GM18907 (cell line): ENCODE results near the gene ITIH1.
"Not testable (repeated sequence)": the region's sequence is repeated elsewhere in the genome, so short reads cannot be mapped to it uniquely, and the experiment has no call there.

Experiments used
- ATAC-seq: cut with Tn5 transposase; IDR thresholded peaks from one replicate; pipeline ENCODE4 v1.9.1; 2021; ENCODE audit warnings: mild to moderate bottlenecking, moderate library complexity; ENCODE audit not compliant: unreplicated experiment

The ITIH1 gene

DNA sequence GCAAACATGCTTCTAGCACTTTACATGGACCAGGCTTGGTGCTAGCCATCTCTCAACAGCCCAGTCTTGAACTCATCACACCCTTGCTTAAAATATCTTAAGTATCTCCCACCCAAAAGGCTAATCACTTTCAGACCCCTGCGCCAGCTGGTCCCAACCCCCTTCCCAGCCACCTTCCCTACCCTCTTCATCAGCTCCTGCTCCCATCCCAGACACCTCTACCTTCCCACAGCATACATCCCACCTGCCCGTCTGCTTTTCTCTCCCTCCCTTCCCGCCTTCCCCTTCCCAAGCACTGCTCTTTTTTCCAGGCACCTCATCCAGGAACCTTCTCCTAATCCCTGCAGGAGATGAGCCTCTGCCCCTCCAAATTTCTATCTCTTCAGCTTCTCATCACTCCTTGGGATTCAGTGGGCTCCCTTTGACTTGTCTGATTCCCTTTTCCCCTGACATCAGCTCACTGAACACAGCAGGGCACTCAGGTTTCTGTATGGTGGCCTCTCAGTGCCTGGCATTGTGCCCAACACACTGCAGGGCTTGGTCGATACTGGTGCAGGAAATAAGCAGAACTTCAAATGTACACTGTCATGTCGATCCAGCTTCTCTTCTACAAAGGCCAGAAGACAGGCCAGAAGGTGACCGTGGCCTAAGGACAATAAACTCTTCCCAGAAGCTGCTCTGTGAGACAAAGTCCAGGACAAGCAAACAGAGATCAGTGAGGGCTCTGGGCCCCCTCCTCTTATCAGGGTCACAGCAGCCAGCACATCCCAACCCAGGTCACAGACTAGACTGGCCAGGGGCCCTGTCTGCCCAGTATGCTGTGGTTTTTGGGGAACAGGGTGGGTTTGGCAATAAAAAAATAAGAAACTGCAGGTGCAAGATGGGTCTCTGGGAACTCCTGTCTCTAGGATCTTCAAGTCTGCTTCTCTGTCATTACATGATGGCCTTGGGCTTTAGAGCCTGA is 2.2 kb upstream of the ITIH1 start:
- no peak for ATAC-seq

DNA sequence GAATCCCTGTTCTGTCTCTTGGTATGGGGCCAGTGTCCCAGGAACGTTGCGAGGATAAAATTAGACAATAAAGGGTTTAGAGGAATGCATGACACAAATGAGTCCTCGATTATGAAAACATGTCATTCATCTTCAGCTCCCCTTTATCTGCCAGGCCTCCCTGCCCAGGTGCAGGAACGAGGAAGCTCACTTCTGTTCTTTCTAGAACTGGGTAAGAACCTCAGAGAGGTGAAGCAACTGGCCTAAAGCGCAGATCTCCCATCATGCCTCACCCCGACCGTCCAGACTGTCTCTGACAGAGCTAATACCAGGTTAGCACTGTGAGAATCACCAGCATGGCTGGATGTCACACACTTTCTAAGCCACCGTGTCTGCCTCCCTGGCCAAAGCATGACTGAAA is 1.5 kb upstream of the ITIH1 start:
- no peak for ATAC-seq

DNA sequence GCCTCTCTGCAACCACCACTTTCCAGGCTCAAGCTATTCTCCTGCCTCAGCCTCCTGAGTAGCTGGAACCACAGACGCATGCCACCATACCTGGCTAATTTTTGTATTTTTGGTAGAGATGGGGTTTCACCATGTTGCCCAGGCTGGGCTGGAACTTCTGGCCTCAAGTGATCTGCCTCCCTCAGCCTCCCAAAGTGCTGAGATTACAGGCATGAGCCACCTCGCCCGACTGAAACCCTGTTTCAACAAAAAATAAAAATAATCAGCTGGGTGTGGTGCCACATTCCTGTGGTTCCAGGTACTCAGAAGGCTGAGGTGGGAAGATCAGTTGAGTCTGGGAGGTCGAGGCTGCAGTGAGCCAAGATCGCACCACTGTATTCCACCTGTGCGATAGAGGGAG is 913 bp upstream of the ITIH1 start:
- ATAC-seq, result not testable (repeated sequence)

DNA sequence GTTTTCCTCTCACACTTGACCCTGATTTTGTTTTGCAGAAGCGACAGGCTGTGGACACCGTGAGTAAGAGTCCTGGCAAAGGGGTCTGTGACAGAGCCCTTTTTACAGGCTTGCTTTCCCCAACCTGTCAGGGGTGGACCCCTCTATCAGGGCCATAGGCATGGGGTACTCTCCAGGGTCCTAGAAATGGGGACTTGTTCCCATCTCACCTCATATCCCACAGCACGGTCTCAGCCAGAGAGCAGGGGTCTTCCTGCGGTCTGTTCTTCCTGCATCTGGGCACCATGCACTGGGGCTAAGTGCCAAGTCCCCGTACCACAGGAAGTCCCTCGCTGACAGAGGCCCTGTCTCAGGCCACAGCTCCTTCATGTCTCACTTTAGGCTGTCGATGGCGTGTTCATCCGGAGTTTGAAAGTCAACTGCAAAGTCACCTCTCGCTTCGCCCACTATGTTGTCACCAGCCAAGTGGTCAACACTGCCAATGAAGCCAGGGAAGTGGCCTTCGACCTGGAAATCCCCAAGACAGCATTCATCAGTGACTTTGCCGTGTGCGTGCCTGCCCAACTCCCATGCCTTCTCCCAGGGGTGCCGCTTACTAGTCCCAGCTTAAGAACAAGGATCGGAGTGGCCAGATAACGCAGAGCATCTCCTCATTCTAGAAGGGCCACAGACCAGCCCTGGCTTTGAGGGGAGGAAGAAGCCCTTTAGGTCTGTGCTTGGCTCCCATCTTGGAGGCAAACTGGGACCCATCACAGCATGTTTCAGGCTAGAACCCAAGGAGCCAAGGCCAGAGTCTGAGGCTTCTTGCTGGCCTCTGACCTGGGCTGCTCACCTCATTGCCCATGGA is 783 bp downstream of the ITIH1 start:
- ATAC-seq, result no peak

DNA sequence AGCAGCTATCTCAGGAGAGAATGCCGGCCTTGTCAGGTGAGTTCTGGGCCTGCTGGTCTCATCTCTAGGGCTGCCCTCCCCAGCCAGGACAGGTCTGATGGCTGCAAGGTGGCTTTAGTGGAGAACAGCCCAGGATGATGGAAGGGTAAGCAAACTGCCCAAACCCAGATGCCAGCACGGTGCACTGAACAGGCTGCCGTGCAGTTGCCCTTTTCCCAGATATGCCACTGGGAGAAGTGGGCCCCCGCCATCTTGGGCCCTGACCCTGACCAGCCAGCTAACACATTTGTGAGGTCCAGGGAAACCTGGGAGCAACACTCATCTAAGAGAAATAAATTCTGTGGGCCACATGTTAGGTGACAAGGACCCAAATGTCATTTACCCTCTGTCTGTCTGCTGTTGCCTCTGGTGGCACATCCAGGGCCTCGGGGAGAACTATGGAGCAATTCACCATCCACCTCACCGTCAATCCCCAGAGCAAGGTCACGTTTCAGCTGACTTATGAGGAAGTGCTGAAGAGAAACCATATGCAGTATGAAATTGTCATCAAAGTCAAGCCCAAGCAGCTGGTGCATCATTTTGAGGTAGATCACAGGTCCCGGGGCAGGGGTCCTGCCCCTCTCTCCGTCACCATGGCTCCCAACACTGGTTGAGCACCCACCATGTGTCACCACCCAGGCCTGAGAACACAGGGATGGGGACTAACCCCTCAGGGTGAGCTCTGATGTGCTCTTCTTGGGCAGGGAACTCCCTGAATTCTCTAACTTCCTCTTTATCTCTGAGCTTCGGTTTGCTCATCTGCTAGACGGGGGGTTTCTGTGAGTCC is 1.8 kb downstream of the ITIH1 start:
- peak; percentile 64 for ATAC-seq

DNA sequence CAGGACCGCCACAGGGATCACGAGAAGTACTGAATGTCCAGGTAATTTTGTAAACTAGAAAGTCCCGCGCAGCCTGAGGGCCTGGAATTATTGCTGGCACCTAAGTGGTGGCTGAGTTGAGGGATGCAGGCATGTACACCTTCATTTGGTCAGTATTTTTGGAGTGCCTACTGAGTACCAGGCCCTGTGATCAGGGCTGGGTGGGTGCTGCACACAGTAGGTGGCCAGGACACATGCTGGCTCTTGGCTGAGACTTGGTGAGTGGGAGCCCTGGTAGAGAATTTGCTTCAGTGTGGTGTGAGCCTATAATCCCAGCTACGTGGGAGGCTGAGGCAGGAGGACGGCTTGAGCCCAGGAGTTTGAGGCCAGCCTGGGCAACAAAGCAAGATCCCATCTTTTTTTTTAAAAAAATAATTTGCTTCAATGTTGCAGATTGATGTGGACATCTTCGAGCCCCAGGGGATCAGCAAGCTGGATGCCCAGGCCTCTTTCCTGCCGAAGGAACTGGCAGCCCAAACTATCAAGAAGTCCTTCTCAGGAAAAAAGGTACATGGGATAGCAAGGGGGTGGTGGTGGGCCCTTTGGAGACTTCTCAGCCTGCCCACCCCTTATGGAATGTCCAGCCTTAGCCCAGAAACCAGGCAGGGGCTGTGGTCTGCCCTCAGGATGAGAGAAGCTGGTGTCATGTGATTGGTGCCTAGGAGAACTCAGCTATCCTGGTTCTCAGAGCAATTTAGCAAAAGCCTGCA is 2.6 kb downstream of the ITIH1 start:
- no peak for ATAC-seq

DNA sequence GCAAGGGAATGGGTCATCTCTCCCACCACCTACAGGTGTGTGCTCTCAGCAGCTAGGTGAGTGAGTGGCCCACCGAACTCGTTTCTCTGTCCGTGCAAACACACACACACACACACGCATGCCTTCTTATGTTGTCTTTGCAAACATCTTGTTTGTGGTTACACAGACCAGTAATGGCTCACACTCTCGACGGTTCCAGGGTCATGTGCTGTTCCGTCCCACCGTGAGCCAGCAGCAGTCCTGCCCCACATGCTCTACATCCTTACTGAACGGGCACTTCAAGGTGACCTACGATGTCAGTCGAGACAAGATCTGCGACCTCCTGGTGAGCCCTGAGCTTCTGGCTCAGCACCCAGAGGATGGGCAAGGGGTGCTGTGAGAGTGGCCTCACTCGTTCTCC is 4.3 kb downstream of the ITIH1 start:
- ATAC-seq, result no peak

DNA sequence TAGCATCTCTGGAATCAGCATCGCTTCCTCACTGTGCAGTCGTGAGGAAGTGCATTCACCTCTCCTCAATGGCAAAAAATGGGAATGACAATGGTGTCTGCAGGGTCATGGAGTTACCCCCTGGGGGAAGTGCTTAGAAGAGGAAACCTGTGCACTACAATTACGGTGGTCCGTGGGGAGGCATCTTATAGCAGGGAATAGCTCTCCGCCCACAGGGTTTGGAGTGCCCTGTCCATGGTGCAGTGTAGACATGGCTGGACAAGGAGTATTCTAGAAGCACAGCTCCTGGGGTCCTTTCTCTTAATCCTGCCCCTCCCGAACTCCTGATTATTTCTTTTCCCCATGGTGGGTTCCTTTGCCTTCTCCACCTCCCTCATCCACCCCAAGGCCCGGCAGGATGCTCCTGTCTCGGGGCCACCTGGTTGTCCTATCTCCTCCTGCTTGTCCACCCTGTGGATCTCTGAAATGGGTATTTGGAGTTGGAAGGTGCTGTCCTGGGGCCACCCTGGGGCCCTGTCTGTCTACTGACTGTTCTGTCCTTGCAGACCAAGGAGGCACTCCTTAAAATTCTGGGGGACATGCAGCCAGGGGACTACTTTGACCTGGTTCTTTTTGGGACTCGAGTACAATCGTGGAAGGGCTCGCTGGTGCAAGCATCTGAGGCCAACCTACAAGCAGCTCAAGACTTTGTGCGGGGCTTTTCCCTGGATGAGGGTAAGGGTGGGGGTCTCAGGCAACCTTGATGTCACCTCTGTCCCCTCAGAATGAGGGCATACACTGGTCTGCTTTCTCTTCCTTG is 5.2 kb downstream of the ITIH1 start:
- ATAC-seq, result no peak

DNA sequence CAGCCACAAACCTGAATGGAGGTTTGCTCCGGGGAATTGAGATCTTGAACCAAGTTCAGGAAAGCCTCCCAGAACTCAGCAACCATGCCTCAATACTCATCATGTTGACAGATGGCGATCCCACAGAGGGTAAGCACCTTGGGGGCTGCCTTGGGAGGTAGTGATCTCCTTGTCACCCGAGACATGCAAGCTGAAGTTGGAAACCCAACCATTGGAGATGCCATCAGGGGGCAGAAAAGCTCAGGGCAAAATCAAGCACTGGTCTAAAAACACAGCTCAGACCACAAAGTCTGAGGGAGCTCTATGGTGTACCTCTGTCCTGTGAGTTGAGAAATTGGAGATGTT is 5.8 kb downstream of the ITIH1 start:
- ATAC-seq, result no peak

DNA sequence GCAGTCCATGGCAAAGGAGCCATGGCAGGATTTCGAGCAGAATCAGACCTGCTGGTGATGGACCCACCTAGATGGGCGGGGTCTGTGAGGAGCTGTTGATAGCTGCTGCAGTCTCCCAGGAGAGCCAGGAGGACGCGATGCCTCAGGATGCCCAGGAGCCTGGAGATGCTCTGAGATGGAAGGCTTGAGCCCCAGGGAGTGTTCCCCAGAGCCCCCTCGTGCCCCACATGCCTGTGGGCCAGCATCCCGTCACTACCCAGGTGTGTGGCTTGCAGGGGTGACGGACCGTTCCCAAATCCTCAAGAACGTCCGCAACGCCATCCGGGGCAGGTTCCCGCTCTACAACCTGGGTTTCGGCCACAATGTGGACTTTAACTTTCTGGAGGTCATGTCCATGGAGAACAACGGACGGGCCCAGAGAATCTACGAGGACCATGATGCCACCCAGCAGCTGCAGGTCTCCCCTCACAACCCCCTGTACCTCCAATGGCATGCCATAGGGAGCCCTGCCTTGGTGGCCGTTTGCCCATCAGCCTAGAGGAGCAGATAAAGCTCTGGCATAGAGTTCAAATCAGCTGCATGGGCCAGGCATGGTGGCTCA is 6.7 kb downstream of the ITIH1 start:
- no peak for ATAC-seq

DNA sequence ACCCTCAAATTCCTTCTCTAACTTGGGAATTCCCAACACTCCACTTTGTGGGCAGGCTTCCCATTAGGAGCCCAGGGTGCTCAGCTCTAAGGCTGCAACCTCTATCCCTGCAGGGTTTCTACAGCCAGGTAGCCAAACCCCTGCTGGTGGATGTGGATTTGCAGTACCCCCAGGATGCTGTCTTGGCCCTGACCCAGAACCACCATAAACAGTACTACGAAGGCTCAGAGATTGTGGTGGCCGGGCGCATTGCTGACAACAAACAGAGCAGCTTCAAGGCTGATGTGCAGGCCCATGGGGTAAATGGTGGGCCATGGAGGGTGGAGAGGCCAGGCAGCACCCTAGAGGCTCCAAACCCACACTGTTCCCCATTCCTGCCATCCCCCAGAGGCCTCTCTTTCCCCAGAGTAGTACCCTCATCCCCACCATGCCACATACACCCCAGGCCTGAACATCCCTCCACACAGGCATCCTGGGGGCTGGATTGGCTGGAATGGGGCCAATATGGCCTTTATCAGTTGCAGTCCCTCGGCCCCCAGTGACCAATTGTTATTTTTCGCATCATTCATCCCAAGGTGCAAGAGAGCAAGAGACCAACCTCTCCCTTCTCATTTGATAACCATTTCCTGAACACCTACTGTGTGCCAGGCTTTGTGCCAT is 7.7 kb downstream of the ITIH1 start:
- ATAC-seq, result no peak

DNA sequence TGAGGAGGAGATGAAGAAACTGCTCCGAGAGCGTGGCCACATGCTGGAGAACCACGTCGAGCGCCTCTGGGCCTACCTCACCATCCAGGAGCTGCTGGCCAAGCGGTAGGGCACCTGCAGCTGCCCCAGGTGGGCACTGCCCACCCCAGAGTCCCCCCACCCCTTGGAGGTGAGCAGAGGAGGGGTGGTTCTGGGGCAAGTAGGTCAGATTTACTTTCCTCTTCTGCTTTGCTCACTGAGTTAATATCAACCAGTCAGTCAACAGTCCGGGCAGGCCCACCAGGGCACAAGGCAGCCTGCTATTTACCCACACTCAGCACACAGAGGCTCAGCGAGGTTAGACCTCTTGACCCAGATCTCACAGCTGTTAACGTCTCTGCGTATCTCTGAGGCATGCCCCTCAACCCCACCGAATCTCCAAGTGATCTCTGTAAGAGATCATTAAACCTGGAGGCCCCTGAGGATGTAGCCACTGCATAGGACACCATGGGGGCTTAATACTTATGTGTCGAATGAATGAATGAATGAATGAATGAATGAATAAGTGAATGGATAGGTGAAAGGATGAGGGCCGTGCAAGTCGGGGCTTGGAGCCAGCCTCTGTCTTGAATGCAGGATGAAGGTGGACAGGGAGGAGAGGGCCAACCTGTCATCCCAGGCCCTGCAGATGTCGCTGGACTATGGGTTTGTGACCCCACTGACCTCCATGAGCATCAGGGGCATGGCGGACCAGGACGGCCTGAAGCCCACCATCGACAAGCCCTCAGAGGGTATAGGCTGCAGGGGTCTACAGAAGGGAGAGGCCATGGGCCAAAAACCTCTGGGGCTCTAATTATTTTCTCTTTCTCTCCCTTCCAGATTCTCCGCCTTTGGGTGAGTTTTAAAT is 9.2 kb downstream of the ITIH1 start:
- ATAC-seq, result no peak

DNA sequence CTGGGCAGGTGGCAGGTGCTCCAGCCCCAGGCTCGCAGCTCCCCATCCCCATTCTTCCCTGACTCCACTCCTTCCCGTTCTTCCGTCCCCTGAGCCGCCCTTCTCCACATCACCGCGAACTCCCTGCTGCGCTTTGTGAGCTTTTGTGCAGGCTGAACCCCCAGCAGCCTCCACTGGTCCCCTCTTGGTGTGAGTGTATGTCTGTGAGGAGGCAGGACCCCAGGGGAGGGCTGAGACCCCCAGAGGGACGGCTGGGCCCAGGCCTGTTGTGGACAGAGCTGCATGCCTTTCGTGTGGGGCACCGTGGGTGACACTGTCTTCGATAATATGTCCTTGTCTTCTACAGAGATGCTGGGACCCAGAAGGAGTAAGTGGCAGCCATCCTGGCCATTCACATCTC is 9.8 kb downstream of the ITIH1 start:
- ATAC-seq, result no peak

DNA sequence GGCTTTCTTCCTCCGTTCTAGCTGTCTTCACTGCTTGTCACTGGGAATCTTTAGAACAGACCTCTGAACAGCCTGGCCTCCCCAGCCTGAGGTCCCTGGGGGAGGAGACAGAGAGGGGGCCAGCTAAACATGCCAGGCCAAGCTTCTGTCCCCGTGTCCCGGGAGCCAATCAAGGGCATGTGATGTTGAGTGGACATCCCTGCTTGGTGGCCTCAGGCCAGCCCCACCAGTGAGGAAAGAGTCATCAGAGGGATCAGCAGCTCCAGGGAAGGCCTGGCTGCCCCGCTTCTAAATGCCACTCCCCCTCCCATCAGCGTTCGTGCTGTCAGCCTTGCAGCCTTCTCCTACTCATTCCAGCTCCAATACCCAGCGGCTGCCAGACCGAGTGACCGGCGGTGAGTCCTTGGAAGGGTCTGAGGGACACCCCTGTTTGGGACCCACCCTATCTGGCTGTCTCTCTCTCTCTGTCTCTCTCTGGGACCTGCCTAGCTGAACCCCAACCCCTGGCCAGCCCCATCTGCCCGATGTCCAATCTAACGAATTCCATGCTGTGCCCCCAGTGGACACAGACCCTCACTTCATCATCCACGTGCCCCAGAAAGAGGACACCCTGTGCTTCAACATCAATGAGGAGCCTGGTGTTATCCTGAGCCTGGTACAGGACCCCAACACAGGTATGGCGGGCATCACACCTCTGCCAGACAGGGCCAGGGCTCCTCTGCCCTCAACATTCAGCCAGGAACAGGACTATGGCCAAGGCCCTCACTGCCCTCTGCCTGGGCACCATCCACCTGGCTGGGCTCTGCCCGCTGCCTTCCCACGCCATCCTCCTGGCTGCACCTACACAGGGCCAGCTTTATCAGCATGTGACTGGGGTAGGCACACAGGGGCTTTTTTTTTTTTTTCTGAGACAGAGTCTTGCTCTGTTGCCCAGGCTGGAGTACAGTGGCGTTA is 10.6 kb downstream of the ITIH1 start:
- no peak for ATAC-seq

DNA sequence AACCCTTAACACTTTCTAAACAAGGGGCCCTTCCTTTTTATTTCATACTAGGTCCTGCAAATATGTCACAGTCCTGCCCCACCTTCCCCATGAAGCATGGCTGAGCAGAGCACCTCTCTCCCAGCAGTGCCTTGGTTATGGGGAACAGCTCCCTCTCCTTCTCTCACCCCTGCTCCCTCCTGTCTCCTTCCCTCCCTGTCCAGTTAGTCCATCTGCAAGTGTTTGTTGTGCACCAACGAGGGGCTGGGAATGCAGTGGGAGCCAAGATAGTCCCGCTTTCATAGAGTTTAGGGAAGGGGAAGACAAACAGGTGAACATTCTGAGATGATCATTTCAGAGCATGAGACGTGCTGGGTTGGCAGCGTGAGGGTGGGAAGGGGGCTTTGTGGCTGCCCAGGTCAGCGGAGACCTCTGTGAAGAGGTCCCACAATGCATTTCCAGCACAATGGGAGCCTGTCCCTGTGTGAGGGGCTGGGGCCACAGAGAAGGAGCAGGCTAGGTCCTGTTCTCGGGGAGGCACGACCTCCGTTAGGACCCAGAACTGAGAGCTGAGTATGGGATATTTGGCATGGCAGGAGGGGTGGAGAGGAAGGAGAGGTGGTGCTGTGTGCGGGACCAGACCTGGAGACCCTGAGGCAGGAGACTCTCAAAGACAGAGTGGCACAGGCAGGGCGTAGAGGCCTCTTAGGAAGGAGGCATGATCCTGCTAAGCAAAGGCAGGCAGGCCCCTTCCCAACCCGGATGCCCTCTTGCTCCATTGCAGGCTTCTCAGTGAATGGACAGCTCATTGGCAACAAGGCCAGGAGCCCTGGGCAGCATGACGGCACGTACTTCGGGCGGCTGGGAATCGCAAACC is 11.7 kb downstream of the ITIH1 start:
- no peak for ATAC-seq

DNA sequence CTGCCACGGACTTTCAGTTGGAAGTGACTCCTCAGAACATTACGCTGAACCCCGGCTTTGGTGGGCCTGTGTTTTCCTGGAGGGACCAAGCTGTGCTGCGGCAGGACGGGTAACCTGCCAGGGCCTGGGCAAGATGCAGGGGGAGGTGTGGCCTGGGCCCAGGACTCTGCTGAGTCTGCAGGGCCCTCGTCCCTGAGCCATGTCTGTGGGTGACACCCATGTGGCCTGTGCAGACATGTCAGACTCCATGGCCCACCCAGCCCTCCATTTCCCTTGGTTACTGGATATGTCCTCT is 12.3 kb downstream of the ITIH1 start:
- no peak for ATAC-seq
